T1000 (cell line): ENCODE measurements around the gene CCNT1.
"Not testable (repeated sequence)": the region's sequence is repeated elsewhere in the genome, so short reads cannot be mapped to it uniquely, and the experiment has no call there.

Experiments
- DNase-seq: peaks from one replicate; lab custom pipeline; 2025; ENCODE audit warnings: mixed read lengths; lab: John Stamatoyannopoulos, UW

Gene CCNT1

GRCh38 chr12:48691826-48692487, 24.6 kb downstream of the CCNT1 start:
- no peak for DNase-seq

GRCh38 chr12:48690990-48691389, 25.5 kb downstream of the CCNT1 start:
- no peak for DNase-seq

- no peak for DNase-seq
These were observed 26.1 kb downstream of the CCNT1 start for GRCh38 chr12:48690436-48690835.

- no peak for DNase-seq
These were observed 27.7 kb downstream of the CCNT1 start for GRCh38 chr12:48688836-48689235.

GRCh38 chr12:48687592-48687991, 28.9 kb downstream of the CCNT1 start:
- no peak for DNase-seq

GRCh38 chr12:48686615-48687334, 29.7 kb downstream of the CCNT1 start:
- DNase-seq: no peak

GRCh38 chr12:48686037-48686595, 30.4 kb downstream of the CCNT1 start:
- no peak for DNase-seq

GRCh38 chr12:48683534-48683933, 33.0 kb downstream of the CCNT1 start:
- DNase-seq: no peak

- DNase-seq: no peak
These were observed 33.6 kb downstream of the CCNT1 start for GRCh38 chr12:48682927-48683326.

- DNase-seq: not testable (repeated sequence)
These were observed 34.0 kb downstream of the CCNT1 start for GRCh38 chr12:48682533-48682905.

- DNase-seq: peak; percentile 100
These were observed 34.6 kb downstream of the CCNT1 start, which contains the start of gene KANSL2 for GRCh38 chr12:48681710-48682532. Gene KANSL2, minus strand, starts transcription at chr12:48682238. Its CDS starts 606 bp downstream, at chr12:48681632.

GRCh38 chr12:48681399-48681709, 35.2 kb downstream of the CCNT1 start:
- DNase-seq: no peak

- no peak for DNase-seq
These were observed 35.6 kb downstream of the CCNT1 start for GRCh38 chr12:48680861-48681260.

GRCh38 chr12:48678551-48679185, 37.8 kb downstream of the CCNT1 start:
- no peak for DNase-seq

GRCh38 chr12:48671231-48671856, 45.2 kb downstream of the CCNT1 start:
- no peak for DNase-seq

- DNase-seq: no peak
These were observed 47.5 kb downstream of the CCNT1 start for GRCh38 chr12:48668996-48669395.

GRCh38 chr12:48659863-48660262, 56.6 kb downstream of the CCNT1 start:
- DNase-seq: no peak

GRCh38 chr12:48651681-48652080, 64.8 kb downstream of the CCNT1 start:
- no peak for DNase-seq

- DNase-seq: not testable (repeated sequence)
These were observed 71.2 kb downstream of the CCNT1 start for GRCh38 chr12:48645354-48645753.

- no peak for DNase-seq
These were observed 73.5 kb downstream of the CCNT1 start for GRCh38 chr12:48643011-48643410.

- not testable (repeated sequence) for DNase-seq
These were observed 74.6 kb downstream of the CCNT1 start for GRCh38 chr12:48641752-48642555.
